ENCODE results near the gene HCK.

Gene HCK

DNA sequence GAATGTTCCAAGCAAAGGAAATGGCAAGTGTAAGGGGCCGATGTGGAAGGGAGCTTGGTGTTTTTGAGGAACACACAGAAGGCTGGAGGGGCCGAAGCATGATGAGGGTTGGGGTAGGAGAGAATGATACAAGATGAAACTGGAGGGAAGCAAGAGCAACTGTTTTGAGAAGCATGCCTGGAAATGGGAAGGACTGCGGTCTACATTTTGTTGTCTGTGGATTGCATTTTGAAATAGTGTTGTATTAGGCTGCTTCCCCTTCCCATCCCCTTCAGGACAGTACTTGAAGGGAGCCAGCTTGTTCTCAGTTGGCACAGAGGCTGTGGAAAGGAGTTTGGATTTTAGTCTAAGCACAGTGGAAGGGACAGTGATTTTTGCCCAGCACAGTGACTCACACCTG lies 59.7 kb downstream of the HCK start:
- Histone ChIP-seq H3K36me3 (ENCODE audit: low read length) (peaks cover 2% of the 10 kb centered on the region; the same call in 1 of the 2 replicates), H3K27ac (ENCODE audit: low read depth, low read length) (no peak overlapping the region), H4K20me1 (ENCODE audit: low read depth, low read length) (no peaks in the 10 kb centered on the region), H3F3A (ENCODE audit: insufficient read depth) (0 out of 2 replicates have a peak, but pooled peaks cover 5% of the 10 kb centered on the region), H3K4me3 (ENCODE audit: insufficient read depth, low read length, poor library complexity, severe bottlenecking) (no peak overlapping the region), H3K27me3 (ENCODE audit: low read length) (no peaks in the 10 kb centered on the region), H3K4me2 (ENCODE audit: low read depth, low read length, poor library complexity, severe bottlenecking) (peak overlapping the region; percentile 88), H2AFZ (ENCODE audit: low read depth, low read length, severe bottlenecking) (no peak overlapping the region), H3K9ac (ENCODE audit: low read length) (no peak overlapping the region), H3K9me2 (replicated peaks; ENCODE audit: insufficient read depth, low read length) (no peaks in the 10 kb centered on the region), H3K9me3 (ENCODE audit: insufficient read depth, low read length) (no peaks in the 10 kb centered on the region), H3K79me2 (ENCODE audit: insufficient read depth, low read length) (peaks cover 68% of the 10 kb centered on the region)
- TF ChIP-seq, protein P1, sequence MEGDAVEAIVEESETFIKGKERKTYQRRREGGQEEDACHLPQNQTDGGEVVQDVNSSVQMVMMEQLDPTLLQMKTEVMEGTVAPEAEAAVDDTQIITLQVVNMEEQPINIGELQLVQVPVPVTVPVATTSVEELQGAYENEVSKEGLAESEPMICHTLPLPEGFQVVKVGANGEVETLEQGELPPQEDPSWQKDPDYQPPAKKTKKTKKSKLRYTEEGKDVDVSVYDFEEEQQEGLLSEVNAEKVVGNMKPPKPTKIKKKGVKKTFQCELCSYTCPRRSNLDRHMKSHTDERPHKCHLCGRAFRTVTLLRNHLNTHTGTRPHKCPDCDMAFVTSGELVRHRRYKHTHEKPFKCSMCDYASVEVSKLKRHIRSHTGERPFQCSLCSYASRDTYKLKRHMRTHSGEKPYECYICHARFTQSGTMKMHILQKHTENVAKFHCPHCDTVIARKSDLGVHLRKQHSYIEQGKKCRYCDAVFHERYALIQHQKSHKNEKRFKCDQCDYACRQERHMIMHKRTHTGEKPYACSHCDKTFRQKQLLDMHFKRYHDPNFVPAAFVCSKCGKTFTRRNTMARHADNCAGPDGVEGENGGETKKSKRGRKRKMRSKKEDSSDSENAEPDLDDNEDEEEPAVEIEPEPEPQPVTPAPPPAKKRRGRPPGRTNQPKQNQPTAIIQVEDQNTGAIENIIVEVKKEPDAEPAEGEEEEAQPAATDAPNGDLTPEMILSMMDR (IDR thresholded peaks at IDR 0.05; ENCODE audit: insufficient read depth, low read length, poor library complexity, severe bottlenecking): no peak
- no peak for TF ChIP-seq EZH2phosphoT487 (conservative IDR thresholded peaks at IDR 0.05; ENCODE audit: low read length)

DNA sequence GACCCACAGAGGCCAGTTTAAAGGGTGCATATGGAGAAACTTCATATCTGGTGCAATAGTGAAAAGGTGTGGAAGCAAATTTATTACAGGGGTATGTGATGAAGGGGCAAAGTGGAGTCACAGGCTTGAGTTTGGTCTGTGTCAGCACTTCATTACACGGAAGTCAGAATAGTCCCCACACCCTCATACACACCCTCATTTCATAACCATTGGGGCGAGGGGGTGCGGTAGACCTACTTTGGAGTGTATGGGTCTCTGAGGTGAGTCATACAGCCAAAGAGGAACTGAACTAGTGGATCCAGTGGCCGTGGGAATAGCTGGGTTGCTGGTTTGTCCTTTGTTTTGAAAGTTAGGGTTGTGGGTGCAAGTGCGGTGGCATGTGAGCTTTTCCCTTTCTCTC lies 60.8 kb downstream of the HCK start:
- no peaks in the 10 kb centered on the region for H4K20me1 ChIP-seq (ENCODE audit: low read depth, low read length)
- 0 out of 2 replicates have a peak, but pooled peaks cover 5% of the 10 kb centered on the region for H3F3A ChIP-seq (ENCODE audit: insufficient read depth)
- no peak overlapping the region for H3K4me3 ChIP-seq (ENCODE audit: insufficient read depth, low read length, poor library complexity, severe bottlenecking)
- H3K79me2 ChIP-seq (ENCODE audit: insufficient read depth, low read length): peaks cover 79% of the 10 kb centered on the region
- H3K27ac ChIP-seq (ENCODE audit: low read depth, low read length): no peak overlapping the region
- H3K27me3 ChIP-seq (ENCODE audit: low read length): no peaks in the 10 kb centered on the region
- H3K4me2 ChIP-seq (ENCODE audit: low read depth, low read length, poor library complexity, severe bottlenecking): no peak overlapping the region
- H3K9me3 ChIP-seq (ENCODE audit: insufficient read depth, low read length): no peaks in the 10 kb centered on the region
- TF ChIP-seq EZH2phosphoT487 (conservative IDR thresholded peaks at IDR 0.05; ENCODE audit: low read length): no peak
- TF ChIP-seq, protein P1 (IDR thresholded peaks at IDR 0.05; ENCODE audit: insufficient read depth, low read length, poor library complexity, severe bottlenecking): no peak
- no peak overlapping the region for H3K9ac ChIP-seq (ENCODE audit: low read length)
- H3K36me3 ChIP-seq (ENCODE audit: low read length): peaks cover 2% of the 10 kb centered on the region; the same call in 1 of the 2 replicates
- no peaks in the 10 kb centered on the region for H3K9me2 ChIP-seq (replicated peaks; ENCODE audit: insufficient read depth, low read length)
- no peak overlapping the region for H2AFZ ChIP-seq (ENCODE audit: low read depth, low read length, severe bottlenecking)

DNA sequence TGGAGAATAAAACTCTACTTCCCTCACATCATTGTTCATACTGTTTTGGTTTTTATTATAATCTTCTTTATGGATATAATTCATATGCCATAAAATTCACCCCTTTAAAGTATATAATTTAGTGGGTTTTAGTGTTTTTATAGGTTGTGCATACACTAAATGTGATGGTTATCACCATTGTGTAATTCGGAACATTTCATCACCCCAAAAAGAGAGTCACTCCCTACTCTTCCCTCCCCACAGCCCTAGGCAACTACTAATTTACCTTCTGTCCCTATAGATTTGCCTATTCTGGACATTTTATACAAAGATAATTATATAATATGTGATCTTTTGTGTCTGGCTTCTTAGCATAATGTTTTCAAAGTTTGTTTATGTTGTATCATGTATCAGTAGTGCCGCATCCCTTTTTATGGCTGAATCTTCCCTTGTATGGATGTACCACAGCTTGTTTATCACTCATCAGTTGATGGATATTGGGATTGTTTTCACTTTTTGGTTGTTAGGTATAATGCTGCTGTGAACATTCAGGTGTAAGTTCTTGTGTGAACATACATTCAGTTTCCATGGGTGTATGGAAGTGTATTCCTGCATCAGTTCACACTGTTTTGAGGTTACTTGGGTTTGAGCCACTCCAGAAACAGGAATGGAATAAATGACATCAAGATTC lies 61.7 kb downstream of the HCK start:
- Histone ChIP-seq H3K9me3 (ENCODE audit: insufficient read depth, low read length) (no peaks in the 10 kb centered on the region), H3K36me3 (ENCODE audit: low read length) (peaks cover 2% of the 10 kb centered on the region; the same call in 1 of the 2 replicates), H4K20me1 (ENCODE audit: low read depth, low read length) (no peaks in the 10 kb centered on the region), H3F3A (ENCODE audit: insufficient read depth) (no peaks in the 10 kb centered on the region), H3K27me3 (ENCODE audit: low read length) (no peaks in the 10 kb centered on the region), H3K79me2 (ENCODE audit: insufficient read depth, low read length) (peaks cover 87% of the 10 kb centered on the region), H3K4me2 (ENCODE audit: low read depth, low read length, poor library complexity, severe bottlenecking) (no peak overlapping the region), H3K4me3 (ENCODE audit: insufficient read depth, low read length, poor library complexity, severe bottlenecking) (no peak overlapping the region), H3K9ac (ENCODE audit: low read length) (no peak overlapping the region), H2AFZ (ENCODE audit: low read depth, low read length, severe bottlenecking) (no peak overlapping the region), H3K27ac (ENCODE audit: low read depth, low read length) (no peak overlapping the region), H3K9me2 (replicated peaks; ENCODE audit: insufficient read depth, low read length) (no peaks in the 10 kb centered on the region)
- TF ChIP-seq, protein P1 (IDR thresholded peaks at IDR 0.05; ENCODE audit: insufficient read depth, low read length, poor library complexity, severe bottlenecking): no peak
- no peak for TF ChIP-seq EZH2phosphoT487 (conservative IDR thresholded peaks at IDR 0.05; ENCODE audit: low read length)
